IgD-negative memory B cell (primary cell): ENCODE results near the gene ATXN7L2. TPM values are rescaled to one million over a fixed set of nuclear protein-coding genes. Genes with fewer than 3 reads are reported as not detected.

Experiments used
- H3K27ac Mint-ChIP-seq, 3 donors: one replicate each; pipeline ENCODE4 v1.8.0; 2020 to 2022; ENCODE audit warnings: mild to moderate bottlenecking in 3 of 3, mixed read lengths in 3 of 3, moderate library complexity in 1 of 3
- H3K27me3 Mint-ChIP-seq: one replicate; pipeline ENCODE4 v1.8.0; 2021; ENCODE audit warnings: mixed read lengths
- H3K36me3 Mint-ChIP-seq: one replicate; pipeline ENCODE4 v1.8.0; 2020; ENCODE audit warnings: mild to moderate bottlenecking, mixed read lengths
- H3K4me1 Mint-ChIP-seq, 3 donors: one replicate each; pipeline ENCODE4 v1.8.0; 2020 to 2022; ENCODE audit warnings: mixed read lengths in 3 of 3, mild to moderate bottlenecking in 1 of 3
- H3K4me3 Mint-ChIP-seq, 4 donors: one replicate each; pipeline ENCODE4 v1.8.0; 2020 to 2022; ENCODE audit warnings: mild to moderate bottlenecking in 4 of 4, mixed read lengths in 4 of 4, moderate library complexity in 3 of 4
- H3K9me3 Mint-ChIP-seq, 3 donors: one replicate each; pipeline ENCODE4 v1.8.0; 2020 to 2021; ENCODE audit warnings: mixed read lengths in 3 of 3, mild to moderate bottlenecking in 1 of 3
- polyA plus RNA-seq: library from polyadenylated mRNA; unstranded; fragments of 300-500 nt; fragmentation: Illumina TruSeq; gene quantifications from one replicate; pipeline ENCODE4 v1.2.3, GENCODE V29; 2021

The ATXN7L2 gene
- polyA plus RNA-seq, 1 donor from 2014 or later, result 7.3 TPM

DNA sequence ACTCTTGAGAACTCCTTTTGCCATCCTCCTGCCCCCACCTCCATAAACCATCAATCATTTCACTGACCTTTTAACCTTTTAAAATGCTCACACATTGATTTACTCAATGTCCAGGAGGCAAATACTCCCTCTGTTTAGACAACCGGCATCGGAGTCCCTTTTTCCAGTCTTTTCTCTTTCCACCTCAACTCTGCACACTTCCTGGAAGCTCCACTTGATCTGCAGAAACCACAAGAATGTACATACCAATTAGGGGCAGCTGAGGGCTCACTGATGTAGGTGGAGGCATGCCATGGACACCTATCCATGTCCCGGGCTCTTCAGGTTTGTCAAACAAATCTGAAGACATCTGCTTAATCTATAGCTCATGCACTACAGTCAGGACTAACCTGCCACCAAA lies 31.1 kb downstream of the ATXN7L2 start:
- Mint-ChIP-seq H3K27me3 (peaks cover 6% of the 10 kb centered on the region), H3K9me3 (no peaks in the 10 kb centered on the region), H3K27ac (no peak overlapping the region), H3K4me3 (no peak overlapping the region), H3K36me3 (no peaks in the 10 kb centered on the region), H3K4me1 (peaks cover 0 to 4% (median 3%) of the 10 kb centered on the region in 3 donors)

GRCh38 chr1:109516872-109517271 lies 33.2 kb downstream of the ATXN7L2 start:
- H3K27me3 Mint-ChIP-seq, result peaks cover 5% of the 10 kb centered on the region
- H3K4me3 Mint-ChIP-seq, result no peak overlapping the region
- peaks cover 0 to 2% (median 0%) of the 10 kb centered on the region in 3 donors for H3K4me1 Mint-ChIP-seq
- no peak overlapping the region for H3K27ac Mint-ChIP-seq
- H3K9me3 Mint-ChIP-seq, result no peaks in the 10 kb centered on the region
- H3K36me3 Mint-ChIP-seq, result no peaks in the 10 kb centered on the region

GRCh38 chr1:109517337-109517736 lies 33.6 kb downstream of the ATXN7L2 start:
- H3K27ac Mint-ChIP-seq, result no peak overlapping the region
- H3K4me3 Mint-ChIP-seq, result no peak overlapping the region
- no peaks in the 10 kb centered on the region for H3K36me3 Mint-ChIP-seq

DNA sequence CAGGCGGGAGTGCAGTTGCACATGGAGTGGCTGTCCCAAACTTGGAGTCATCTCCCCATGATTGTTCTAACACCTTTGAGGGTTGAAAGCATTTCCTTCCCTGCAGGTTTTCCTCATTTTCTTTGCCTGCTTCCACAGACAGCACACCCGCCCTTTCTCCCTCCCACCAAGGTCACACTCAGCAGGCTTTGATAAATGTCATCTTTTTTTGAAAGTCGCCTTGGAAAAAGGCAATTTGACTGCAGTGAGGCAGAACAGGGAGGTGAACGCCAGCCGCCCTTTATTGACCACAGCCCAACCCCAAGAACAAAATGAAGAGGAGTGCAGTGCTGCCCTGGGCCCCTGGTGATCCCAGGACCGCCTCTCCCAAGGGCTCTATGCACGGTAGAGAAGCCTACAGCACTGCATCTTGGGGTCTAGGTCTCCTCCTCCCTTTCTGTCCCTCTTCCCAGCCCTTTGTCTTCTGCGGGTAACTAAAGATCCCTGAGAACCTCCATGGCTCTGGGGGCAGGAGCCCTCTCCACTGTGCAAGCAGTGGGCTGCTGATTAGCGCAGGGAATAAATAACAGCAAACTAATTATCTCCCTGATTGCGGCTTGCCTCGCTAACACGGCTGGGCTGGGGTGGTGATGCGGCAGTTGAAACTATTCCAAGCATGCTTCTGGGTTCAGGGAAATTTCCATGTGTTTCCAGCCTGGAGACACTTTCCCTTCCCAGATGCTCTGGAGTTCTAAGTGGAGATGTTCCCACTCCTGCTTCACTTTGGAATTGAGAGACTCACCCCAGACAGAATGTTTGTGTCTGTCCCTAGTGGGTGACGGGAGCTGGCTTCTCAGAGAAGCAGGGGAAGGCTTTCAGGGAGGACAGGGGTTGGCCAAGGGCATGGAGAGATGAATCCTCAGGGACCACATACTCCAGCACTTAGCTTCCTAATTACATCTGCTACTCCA lies 37.6 kb downstream of the ATXN7L2 start:
- peaks cover 10% of the 10 kb centered on the region for H3K27me3 Mint-ChIP-seq
- H3K9me3 Mint-ChIP-seq, result no peaks in the 10 kb centered on the region
- no peaks in the 10 kb centered on the region for H3K4me1 Mint-ChIP-seq
- no peak overlapping the region for H3K27ac Mint-ChIP-seq
- H3K4me3 Mint-ChIP-seq, result no peak overlapping the region
- no peaks in the 10 kb centered on the region for H3K36me3 Mint-ChIP-seq

More at GRCh38 chr1:109517337-109517736, 33.6 kb downstream of the ATXN7L2 start:
- H3K9me3 Mint-ChIP-seq, result no peaks in the 10 kb centered on the region
- peaks cover 0 to 2% (median 0%) of the 10 kb centered on the region in 3 donors for H3K4me1 Mint-ChIP-seq
- peaks cover 7% of the 10 kb centered on the region for H3K27me3 Mint-ChIP-seq

GRCh38 chr1:109522026-109522425 lies 38.3 kb downstream of the ATXN7L2 start:
- no peaks in the 10 kb centered on the region for H3K36me3 Mint-ChIP-seq
- H3K4me3 Mint-ChIP-seq, result no peak overlapping the region
- H3K4me1 Mint-ChIP-seq, result peaks cover 0 to 1% (median 0%) of the 10 kb centered on the region in 3 donors
- no peaks in the 10 kb centered on the region for H3K9me3 Mint-ChIP-seq
- no peak overlapping the region for H3K27ac Mint-ChIP-seq
- H3K27me3 Mint-ChIP-seq, result peaks cover 10% of the 10 kb centered on the region

GRCh38 chr1:109523706-109524105 lies 40.0 kb downstream of the ATXN7L2 start:
- Mint-ChIP-seq H3K4me3 (no peak overlapping the region), H3K9me3 (no peaks in the 10 kb centered on the region), H3K4me1 (peaks cover 0 to 6% (median 0%) of the 10 kb centered on the region in 3 donors), H3K36me3 (no peaks in the 10 kb centered on the region), H3K27ac (no peak overlapping the region), H3K27me3 (peaks cover 12% of the 10 kb centered on the region)

GRCh38 chr1:109527098-109527811 lies 43.5 kb downstream of the ATXN7L2 start:
- Mint-ChIP-seq H3K4me3 (no peak overlapping the region), H3K4me1 (peaks cover 0 to 6% (median 2%) of the 10 kb centered on the region in 3 donors), H3K27me3 (peaks cover 7% of the 10 kb centered on the region), H3K9me3 (no peaks in the 10 kb centered on the region), H3K36me3 (no peaks in the 10 kb centered on the region), H3K27ac (no peak overlapping the region)

DNA sequence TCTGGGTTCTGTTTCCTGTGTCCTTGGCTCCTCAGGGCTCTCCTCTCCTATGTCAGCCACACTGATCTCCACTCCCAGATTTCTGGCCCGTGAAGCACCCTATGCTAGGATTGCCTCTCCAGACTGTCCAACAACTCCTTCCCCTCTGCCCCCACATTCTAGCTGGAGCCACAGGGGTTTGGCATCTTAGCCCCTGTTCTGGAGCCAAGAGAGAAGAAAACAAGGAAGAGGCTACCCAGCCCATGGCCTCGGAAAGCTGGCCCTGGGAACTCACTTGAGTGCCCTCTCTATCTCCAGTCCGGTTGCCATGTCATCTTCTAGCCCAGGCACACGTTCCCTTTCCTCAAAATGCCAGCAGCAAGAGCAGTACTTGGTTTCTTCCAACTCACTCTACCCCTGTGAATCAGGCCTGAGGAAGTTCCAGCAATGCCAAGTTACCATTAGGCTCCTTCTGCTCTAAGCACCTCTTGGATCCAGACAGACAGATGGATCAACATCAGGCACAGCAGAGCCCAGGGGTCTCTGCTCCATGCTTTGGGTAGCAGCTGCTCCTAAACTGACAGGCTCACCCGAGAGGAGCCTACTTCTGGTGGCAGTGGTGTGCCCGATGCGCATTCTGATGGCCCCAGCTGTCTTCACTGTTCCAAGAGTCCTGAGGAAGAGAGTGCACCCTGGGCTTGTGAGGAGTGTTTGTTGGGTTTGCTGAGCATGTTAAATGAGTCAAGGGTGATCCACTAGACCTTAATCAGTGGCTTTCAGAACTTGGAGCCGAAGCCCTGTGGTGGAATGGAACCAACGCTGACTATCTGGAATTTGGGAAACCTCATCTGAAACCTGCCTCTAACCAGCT lies 44.4 kb downstream of the ATXN7L2 start:
- no peak overlapping the region for H3K27ac Mint-ChIP-seq
- H3K9me3 Mint-ChIP-seq, result no peaks in the 10 kb centered on the region
- H3K4me1 Mint-ChIP-seq, result peaks cover 2 to 10% (median 5%) of the 10 kb centered on the region in 3 donors
- no peak overlapping the region for H3K4me3 Mint-ChIP-seq
- no peaks in the 10 kb centered on the region for H3K36me3 Mint-ChIP-seq
- peaks cover 6% of the 10 kb centered on the region for H3K27me3 Mint-ChIP-seq

DNA sequence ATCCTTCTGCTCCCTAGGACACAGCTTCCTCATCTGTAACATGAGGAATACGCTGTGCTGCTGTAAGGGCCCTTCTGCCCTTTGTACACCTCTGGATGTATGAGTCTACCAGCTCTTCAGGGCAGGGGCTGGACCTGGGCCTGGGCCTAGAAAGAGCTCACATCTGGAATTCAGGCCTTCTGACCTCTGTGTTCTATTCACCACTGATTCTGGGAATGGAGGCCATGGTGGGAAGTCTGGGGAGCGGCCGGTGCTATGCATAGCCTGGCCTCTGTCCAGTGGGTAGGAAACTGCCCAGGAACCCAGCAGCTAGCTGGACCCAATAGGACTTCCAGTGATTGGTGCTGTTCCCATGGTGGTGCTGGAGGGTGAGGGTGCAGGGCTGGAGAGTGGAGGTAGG lies 45.0 kb downstream of the ATXN7L2 start:
- H3K36me3 Mint-ChIP-seq, result no peaks in the 10 kb centered on the region
- peaks cover 6% of the 10 kb centered on the region for H3K27me3 Mint-ChIP-seq
- H3K27ac Mint-ChIP-seq, result no peak overlapping the region
- no peaks in the 10 kb centered on the region for H3K9me3 Mint-ChIP-seq
- peaks cover 2 to 10% (median 5%) of the 10 kb centered on the region in 3 donors for H3K4me1 Mint-ChIP-seq
- no peak overlapping the region for H3K4me3 Mint-ChIP-seq

DNA sequence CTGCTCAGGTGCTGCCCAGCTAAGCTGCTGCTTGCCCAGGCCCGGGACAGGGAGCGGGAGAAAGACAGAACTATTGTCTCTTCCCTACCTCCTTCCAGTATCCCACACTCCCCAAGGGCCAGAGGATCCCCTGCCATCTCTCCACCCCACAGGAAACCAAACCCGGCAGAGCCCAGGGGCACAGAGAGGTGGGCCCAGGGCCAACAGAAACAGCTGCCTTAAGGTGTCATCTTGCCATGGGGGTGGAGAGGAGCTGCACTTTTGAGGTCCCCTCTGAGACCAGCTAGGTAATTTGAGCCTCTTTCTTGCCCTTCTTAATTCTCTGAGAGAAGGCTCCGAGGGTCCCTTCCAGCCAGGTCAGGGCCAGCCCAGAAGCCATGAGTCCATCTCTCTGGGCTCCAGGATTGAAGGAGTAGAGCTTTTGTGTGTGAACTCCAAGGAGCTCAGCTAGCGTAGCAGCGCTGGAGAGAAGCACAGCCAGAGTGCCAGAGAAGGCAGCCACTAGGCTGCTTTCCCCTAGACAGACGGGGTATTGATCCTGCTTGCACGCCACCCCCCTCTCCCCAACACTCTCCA lies 46.3 kb downstream of the ATXN7L2 start:
- Mint-ChIP-seq H3K9me3 (no peaks in the 10 kb centered on the region), H3K4me3 (peak overlapping the region in 1 of 4 donors; percentile 65), H3K4me1 (peaks cover 2 to 10% (median 5%) of the 10 kb centered on the region in 3 donors), H3K36me3 (no peaks in the 10 kb centered on the region), H3K27me3 (peaks cover 6% of the 10 kb centered on the region), H3K27ac (peak overlapping the region in 1 of 3 donors; percentile 80)

- Mint-ChIP-seq H3K4me1 (peaks cover 2 to 10% (median 5%) of the 10 kb centered on the region in 3 donors), H3K36me3 (no peaks in the 10 kb centered on the region), H3K27ac (peak overlapping the region in 1 of 3 donors; percentile 80), H3K27me3 (peaks cover 4% of the 10 kb centered on the region), H3K4me3 (peak overlapping the region in 1 of 4 donors; percentile 76), H3K9me3 (no peaks in the 10 kb centered on the region)
Measured at GRCh38 chr1:109530457-109531087, 46.9 kb downstream of the ATXN7L2 start.

DNA sequence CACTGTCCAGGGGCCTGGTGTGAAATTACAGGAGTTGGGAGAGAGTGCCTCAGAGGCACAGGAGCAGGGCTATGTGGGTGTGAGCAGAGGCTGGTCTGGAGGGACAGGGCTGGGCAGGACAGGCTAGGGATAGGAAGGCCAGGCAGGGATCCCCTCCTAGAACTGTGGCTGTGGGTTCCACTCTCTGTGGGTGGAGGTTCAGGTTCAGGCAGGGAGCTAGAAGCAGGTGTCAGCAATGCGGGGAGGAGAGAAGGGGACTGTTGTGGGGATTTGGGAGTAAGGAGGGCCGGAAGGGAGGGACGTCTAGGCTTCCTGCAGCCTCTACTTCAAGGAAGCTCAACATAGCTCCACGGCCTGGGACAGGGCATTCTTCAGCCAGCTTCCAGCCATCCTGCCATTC lies 47.7 kb downstream of the ATXN7L2 start:
- Mint-ChIP-seq H3K4me1 (peaks cover 2 to 10% (median 5%) of the 10 kb centered on the region in 3 donors), H3K4me3 (peak overlapping the region in 1 of 4 donors; percentile 76), H3K27me3 (peaks cover 2% of the 10 kb centered on the region), H3K36me3 (no peaks in the 10 kb centered on the region), H3K27ac (peak overlapping the region in 1 of 3 donors; percentile 67), H3K9me3 (no peaks in the 10 kb centered on the region)

DNA sequence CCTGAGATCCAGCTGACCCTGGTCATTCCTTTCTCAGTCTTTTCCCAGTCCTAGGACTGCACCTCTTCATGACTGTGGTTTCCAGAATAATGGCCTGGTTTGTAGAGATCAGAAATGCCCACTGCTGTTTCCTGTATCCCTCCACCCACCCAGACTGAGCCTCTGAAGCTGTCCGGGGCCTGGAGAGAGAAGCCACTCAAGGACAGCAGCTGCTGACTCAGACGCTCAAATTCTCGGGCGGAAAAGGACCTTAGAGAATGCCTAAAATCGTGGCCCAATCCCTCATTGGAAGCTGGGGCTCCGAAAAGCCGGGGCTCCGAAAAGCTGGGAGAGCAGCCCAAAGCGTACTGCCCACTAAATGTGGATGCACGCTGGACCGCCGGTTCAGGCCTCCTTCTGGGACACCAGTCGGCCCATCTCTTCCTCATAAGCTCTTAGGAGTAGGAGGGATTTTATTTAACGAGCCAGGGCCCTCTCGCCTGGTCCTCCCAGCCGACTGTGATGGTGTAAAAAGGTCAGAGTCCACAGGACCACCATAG lies 48.2 kb downstream of the ATXN7L2 start:
- no peaks in the 10 kb centered on the region for H3K9me3 Mint-ChIP-seq
- peaks cover 2% of the 10 kb centered on the region for H3K27me3 Mint-ChIP-seq
- no peaks in the 10 kb centered on the region for H3K36me3 Mint-ChIP-seq
- peak overlapping the region in 3 of 4 donors; percentile 77 to 95 (median 94) for H3K4me3 Mint-ChIP-seq
- peaks cover 2 to 9% (median 5%) of the 10 kb centered on the region in 3 donors for H3K4me1 Mint-ChIP-seq
- peak overlapping the region in 1 of 3 donors; percentile 67 for H3K27ac Mint-ChIP-seq
